Thymus (tissue), 11 donors: ENCODE data around the gene ZNF595. TPM values are rescaled to one million over a fixed set of nuclear protein-coding genes. Genes with fewer than 3 reads are reported as not detected.

ENCODE experiments used
- DNase-seq, 9 donors: peaks; one replicate each; pipeline ENCODE4 v3.0.0-alpha.2; 2013; ENCODE audit warnings: low spot score in 9 of 9, low read depth in 6 of 9, missing footprints in 1 of 9
- H3K27ac ChIP-seq, 2 donors: one replicate each; pipeline ENCODE4 v1.5.1; 2013; ENCODE audit warnings: control low read depth in 1 of 2, low read depth in 1 of 2, low read length in 1 of 2, mild to moderate bottlenecking in 1 of 2, moderate library complexity in 1 of 2
- H3K27me3 ChIP-seq, 2 donors: one replicate each; pipeline ENCODE4 v1.5.1; 2013; ENCODE audit warnings: low read length in 1 of 2; ENCODE audit not compliant: control insufficient read depth in 2 of 2, insufficient read depth in 1 of 2
- H3K36me3 ChIP-seq, 2 donors: one replicate each; pipeline ENCODE4 v1.5.1; 2013; ENCODE audit warnings: low read length in 1 of 2, mild to moderate bottlenecking in 1 of 2, moderate library complexity in 1 of 2; ENCODE audit not compliant: control insufficient read depth in 2 of 2, insufficient read depth in 2 of 2
- H3K4me1 ChIP-seq, 2 donors: one replicate each; pipeline ENCODE4 v1.5.1; 2013; ENCODE audit warnings: low read length in 2 of 2; ENCODE audit not compliant: control insufficient read depth in 2 of 2, insufficient read depth in 2 of 2
- H3K4me3 ChIP-seq, 2 donors: one replicate each; pipeline ENCODE4 v1.5.1; 2013; ENCODE audit warnings: low read length in 2 of 2, control low read depth in 1 of 2, mild to moderate bottlenecking in 1 of 2
- H3K9me3 ChIP-seq, 2 donors: one replicate each; pipeline ENCODE4 v1.5.1; 2013; ENCODE audit warnings: low read length in 1 of 2, mild to moderate bottlenecking in 1 of 2; ENCODE audit not compliant: control insufficient read depth in 2 of 2, insufficient read depth in 1 of 2
- WGBS: extraction: QIAGEN DNeasy Blood & Tissue Kit; methylation state at CpG from one replicate; pipeline ENCODE4 v1.1.7; 2013; 5-methylcytosine and 5-hydroxymethylcytosine counted together
- polyA plus RNA-seq: library from polyadenylated mRNA; stranded (reverse); fragments of 200-250 nt; gene quantifications from one replicate; pipeline ENCODE4 v1.2.3, GENCODE V29; 2013
- total RNA-seq: library from RNA; stranded (reverse); fragments of 120-200 nt; gene quantifications from one replicate; pipeline ENCODE4 v1.2.4, GENCODE V29; 2013
- donor health status: healthy.

The ZNF595 gene
- total and polyA plus RNA-seq, 2 donors: 10.2 to 15.4 TPM

DNA sequence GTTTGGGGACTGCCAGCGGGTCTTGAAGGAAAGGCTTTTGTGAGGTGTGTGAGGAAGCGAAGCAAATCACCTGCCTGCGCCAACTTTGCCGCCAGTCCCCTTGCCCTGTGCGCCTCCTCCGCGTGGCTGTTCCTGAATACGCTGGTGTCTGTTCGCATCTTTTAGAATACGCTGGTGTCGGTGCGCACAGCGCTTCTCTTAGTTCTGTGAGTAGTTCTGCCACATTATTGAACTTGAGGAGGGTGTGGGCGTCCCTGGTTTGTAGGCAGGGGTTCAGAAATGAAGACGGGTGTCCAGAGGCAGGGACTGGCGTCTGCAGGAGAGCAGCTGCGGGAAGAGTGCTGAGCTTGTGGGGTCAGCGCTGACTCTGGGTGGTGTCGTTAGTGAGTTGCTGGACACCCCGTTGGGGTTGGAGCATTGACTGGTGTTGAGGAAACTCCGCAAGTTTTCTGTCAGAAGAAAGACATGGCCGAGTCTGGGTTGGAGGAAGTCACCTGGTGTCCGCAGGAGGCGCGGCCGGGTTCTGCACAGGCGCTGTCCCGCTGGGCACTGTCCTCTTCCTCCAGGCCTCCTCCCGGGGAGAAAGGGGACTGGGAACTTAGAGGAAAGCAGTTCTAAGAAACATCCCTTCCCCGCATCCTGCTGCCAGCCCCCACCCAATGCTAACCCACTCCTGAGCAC is 72.1 kb downstream of the ZNF595 start:
- Histone ChIP-seq H3K27me3 (no peaks in the 10 kb centered on the region), H3K9me3 (peaks cover 1 to 40% of the 10 kb centered on the region in 2 donors), H3K27ac (peak overlapping the region; percentile 94 to 95), H3K4me1 (peaks cover 5 to 7% of the 10 kb centered on the region in 2 donors), H3K36me3 (peaks cover 4 to 35% of the 10 kb centered on the region in 2 donors), H3K4me3 (peak overlapping the region; percentile 84 to 90)
- WGBS: 2% methylated on average over 30 of the region's 30 CpGs
- DNase-seq: peak in 4 of 9 donors; percentile 4 to 17 (median 10)

- Histone ChIP-seq H3K9me3 (peaks cover 1 to 37% of the 10 kb centered on the region in 2 donors), H3K36me3 (peaks cover 4 to 35% of the 10 kb centered on the region in 2 donors), H3K27ac (peak overlapping the region in 1 of 2 donors; percentile 56), H3K4me3 (peak overlapping the region; percentile 84 to 90), H3K4me1 (peaks cover 5 to 7% of the 10 kb centered on the region in 2 donors), H3K27me3 (no peaks in the 10 kb centered on the region)
- WGBS: 32% methylated on average over 5 of the region's 5 CpGs
- DNase-seq: no peak
Observed at GRCh38 chr4:125833-126232, 72.7 kb downstream of the ZNF595 start.

DNA sequence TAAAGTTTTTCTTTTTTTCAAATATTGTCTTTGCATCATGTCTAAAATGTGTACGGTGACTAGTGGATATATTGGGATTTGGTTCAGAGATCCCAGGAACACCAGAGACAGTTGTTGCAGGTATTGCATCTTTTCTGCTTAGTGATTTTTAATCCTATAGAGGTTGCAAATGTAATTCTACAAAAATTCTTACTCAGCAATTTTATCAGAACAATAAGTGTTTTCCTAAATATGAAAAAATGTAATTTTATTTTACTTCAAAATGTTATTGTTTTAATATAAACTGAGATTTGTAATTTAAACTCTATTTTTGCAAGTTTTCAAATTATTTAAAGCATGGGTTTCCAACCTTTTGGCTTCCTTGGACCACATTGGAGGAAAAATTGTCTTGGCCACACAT is 79.4 kb downstream of the ZNF595 start:
- no CpG with 5 or more reads among the region's 1 CpG for WGBS
- DNase-seq: no peak
- H3K36me3 ChIP-seq: peaks cover 24 to 50% of the 10 kb centered on the region in 2 donors
- peaks cover 16 to 21% of the 10 kb centered on the region in 2 donors for H3K9me3 ChIP-seq
- H3K4me1 ChIP-seq: no peaks in the 10 kb centered on the region
- H3K27me3 ChIP-seq: no peaks in the 10 kb centered on the region
- H3K27ac ChIP-seq: no peak overlapping the region
- no peak overlapping the region for H3K4me3 ChIP-seq

Other genes starting within 250 kb of the ZNF595 start
- gene ZNF718, start 71.2 kb downstream of the ZNF595 start, total RNA-seq: 7.5 TPM
- gene ZNF718, start 71.2 kb downstream of the ZNF595 start, polyA plus RNA-seq: 2.9 TPM